ENCODE measurements around the gene UBE2E2. TPM values are rescaled to one million over a fixed set of nuclear protein-coding genes. Genes with fewer than 3 reads are reported as not detected.

Gene UBE2E2
- total RNA-seq, 1 donor from 2014 or later: 85.2 TPM

- H3K9me3 Mint-ChIP-seq (ENCODE audit: low read depth): no peaks in the 10 kb centered on the region
- no peak overlapping the region for H3K27ac Mint-ChIP-seq (ENCODE audit: unreplicated experiment)
- no peaks in the 10 kb centered on the region for H3K36me3 Mint-ChIP-seq (ENCODE audit: low read depth)
- H3K27me3 Mint-ChIP-seq (ENCODE audit: low read depth): peaks cover 15% of the 10 kb centered on the region
- TF ChIP-seq CTCF (IDR thresholded peaks at IDR 0.05): no peak
- H3K4me3 Mint-ChIP-seq (ENCODE audit: unreplicated experiment): no peak overlapping the region
- no peak for DNase-seq (ENCODE audit: low spot score)
- peaks cover 5% of the 10 kb centered on the region for H3K4me1 Mint-ChIP-seq (ENCODE audit: low read depth)
Measured at GRCh38 chr3:23192816-23193215, 10.3 kb upstream of the UBE2E2 start.

GRCh38 chr3:23193831-23194230, 9.3 kb upstream of the UBE2E2 start:
- DNase-seq (ENCODE audit: low spot score): no peak
- Mint-ChIP-seq H3K9me3 (ENCODE audit: low read depth) (no peaks in the 10 kb centered on the region), H3K4me1 (ENCODE audit: low read depth) (peaks cover 5% of the 10 kb centered on the region), H3K27me3 (ENCODE audit: low read depth) (peaks cover 15% of the 10 kb centered on the region), H3K36me3 (ENCODE audit: low read depth) (no peaks in the 10 kb centered on the region), H3K27ac (ENCODE audit: unreplicated experiment) (no peak overlapping the region), H3K4me3 (ENCODE audit: unreplicated experiment) (no peak overlapping the region)
- TF ChIP-seq CTCF (IDR thresholded peaks at IDR 0.05): no peak

- peaks cover 1% of the 10 kb centered on the region for H3K27me3 Mint-ChIP-seq (ENCODE audit: low read depth)
- no peaks in the 10 kb centered on the region for H3K9me3 Mint-ChIP-seq (ENCODE audit: low read depth)
- H3K4me1 Mint-ChIP-seq (ENCODE audit: low read depth): peaks cover 16% of the 10 kb centered on the region
- no peaks in the 10 kb centered on the region for H3K36me3 Mint-ChIP-seq (ENCODE audit: low read depth)
- no peak for DNase-seq (ENCODE audit: low spot score)
- no peak overlapping the region for H3K4me3 Mint-ChIP-seq (ENCODE audit: unreplicated experiment)
- no peak for TF ChIP-seq CTCF (IDR thresholded peaks at IDR 0.05)
- H3K27ac Mint-ChIP-seq (ENCODE audit: unreplicated experiment): no peak overlapping the region
Measured at GRCh38 chr3:23198801-23199200, 4.3 kb upstream of the UBE2E2 start.

- no peak for DNase-seq (ENCODE audit: low spot score)
- no peaks in the 10 kb centered on the region for H3K9me3 Mint-ChIP-seq (ENCODE audit: low read depth)
- no peaks in the 10 kb centered on the region for H3K36me3 Mint-ChIP-seq (ENCODE audit: low read depth)
- peaks cover 23% of the 10 kb centered on the region for H3K4me1 Mint-ChIP-seq (ENCODE audit: low read depth)
- H3K4me3 Mint-ChIP-seq (ENCODE audit: unreplicated experiment): no peak overlapping the region
- H3K27me3 Mint-ChIP-seq (ENCODE audit: low read depth): no peaks in the 10 kb centered on the region
- no peak for TF ChIP-seq CTCF (IDR thresholded peaks at IDR 0.05)
- no peak overlapping the region for H3K27ac Mint-ChIP-seq (ENCODE audit: unreplicated experiment)
Measured at GRCh38 chr3:23199649-23200048, 3.5 kb upstream of the UBE2E2 start.

- no peak for DNase-seq (ENCODE audit: low spot score)
- Mint-ChIP-seq H3K27ac (ENCODE audit: unreplicated experiment) (no peak overlapping the region), H3K27me3 (ENCODE audit: low read depth) (no peaks in the 10 kb centered on the region), H3K36me3 (ENCODE audit: low read depth) (no peaks in the 10 kb centered on the region), H3K4me1 (ENCODE audit: low read depth) (peaks cover 30% of the 10 kb centered on the region), H3K4me3 (ENCODE audit: unreplicated experiment) (peak overlapping the region; percentile 9), H3K9me3 (ENCODE audit: low read depth) (no peaks in the 10 kb centered on the region)
- no peak for TF ChIP-seq CTCF (IDR thresholded peaks at IDR 0.05)
Measured at GRCh38 chr3:23201154-23201838, 1.8 kb upstream of the UBE2E2 start.

Measured in chondrocyte (in vitro differentiated cells).